ENCODE data around the gene RPS6KB2. TPM values are rescaled to one million over a fixed set of nuclear protein-coding genes. Genes with fewer than 3 reads are reported as not detected.

The RPS6KB2 gene
- total RNA-seq, result 79.3 and 83.1 TPM in 2 replicates

GRCh38 chr11:67428052-67429001 lies at the start of gene RPS6KB2:
TSS of gene RPS6KB2 (plus strand) at chr11:67428494. CDS start at chr11:67428546, 52 bp downstream.
- Mint-ChIP-seq H3K36me3 (ENCODE audit: low read depth) (peaks cover 23% of the 10 kb centered on the region), H3K4me1 (peaks cover 26% of the 10 kb centered on the region), H3K9me3 (no peaks in the 10 kb centered on the region), H3K4me3 (peak within 1 kb of the TSS; percentile 98), H3K27ac (peak within 1 kb of the TSS; percentile 97), H3K27me3 (no peaks in the 10 kb centered on the region)
- intact Hi-C loops (cut with micrococcal nuclease), result loop anchor here (1.0 to 10.0 kb wide), 6 partner anchors 8 to 176 kb away; partner anchors contain the start of genes NDUFV1, POLD4, PPP1CA and TMEM134
- DNase-seq, result peak; percentile 100

- Mint-ChIP-seq H3K36me3 (ENCODE audit: low read depth) (no peaks in the 10 kb centered on the region), H3K4me1 (peaks cover 12% of the 10 kb centered on the region), H3K27ac (no peak overlapping the region)
Observed at GRCh38 chr11:67378544-67378943, 49.8 kb upstream of the RPS6KB2 start.

GRCh38 chr11:67379061-67380058 lies 48.9 kb upstream of the RPS6KB2 start:
- Mint-ChIP-seq H3K27ac (no peak overlapping the region), H3K9me3 (no peaks in the 10 kb centered on the region)

More at GRCh38 chr11:67378544-67378943, 49.8 kb upstream of the RPS6KB2 start:
- no peak for DNase-seq
- Mint-ChIP-seq H3K9me3 (no peaks in the 10 kb centered on the region), H3K27me3 (peaks cover 39% of the 10 kb centered on the region), H3K4me3 (no peak overlapping the region)
- intact Hi-C loops (cut with micrococcal nuclease), result no loop called here

GRCh38 chr11:67381244-67381972 lies 46.9 kb upstream of the RPS6KB2 start:
- Mint-ChIP-seq H3K36me3 (ENCODE audit: low read depth) (no peaks in the 10 kb centered on the region), H3K4me3 (no peak overlapping the region), H3K9me3 (no peaks in the 10 kb centered on the region), H3K27ac (no peak overlapping the region), H3K27me3 (peaks cover 31% of the 10 kb centered on the region), H3K4me1 (peaks cover 2% of the 10 kb centered on the region)
- no peak for DNase-seq
- intact Hi-C loops (cut with micrococcal nuclease), result no loop called here

More at GRCh38 chr11:67379061-67380058, 48.9 kb upstream of the RPS6KB2 start:
- H3K4me1 Mint-ChIP-seq, result peaks cover 7% of the 10 kb centered on the region
- H3K36me3 Mint-ChIP-seq (ENCODE audit: low read depth), result no peaks in the 10 kb centered on the region
- intact Hi-C loops (cut with micrococcal nuclease), result no loop called here
- DNase-seq, result no peak
- H3K4me3 Mint-ChIP-seq, result no peak overlapping the region
- H3K27me3 Mint-ChIP-seq, result peaks cover 35% of the 10 kb centered on the region

- no peaks in the 10 kb centered on the region for H3K9me3 Mint-ChIP-seq
- peaks cover 23% of the 10 kb centered on the region for H3K27me3 Mint-ChIP-seq
- peak; percentile 95 for DNase-seq
- H3K36me3 Mint-ChIP-seq (ENCODE audit: low read depth), result no peaks in the 10 kb centered on the region
- no peak overlapping the region for H3K27ac Mint-ChIP-seq
- H3K4me3 Mint-ChIP-seq, result no peak overlapping the region
- peaks cover 2% of the 10 kb centered on the region for H3K4me1 Mint-ChIP-seq
- intact Hi-C loops (cut with micrococcal nuclease), result loop anchor here (1.0 to 2.0 kb wide), 4 partner anchors 25 to 302 kb away; partner anchors contain the start of gene POLD4
Observed at GRCh38 chr11:67382276-67383136, 45.8 kb upstream of the RPS6KB2 start.

GRCh38 chr11:67384851-67385366 lies 43.4 kb upstream of the RPS6KB2 start:
- Mint-ChIP-seq H3K9me3 (no peaks in the 10 kb centered on the region), H3K27me3 (peaks cover 21% of the 10 kb centered on the region), H3K36me3 (ENCODE audit: low read depth) (no peaks in the 10 kb centered on the region), H3K4me3 (no peak overlapping the region), H3K4me1 (peaks cover 11% of the 10 kb centered on the region), H3K27ac (no peak overlapping the region)
- intact Hi-C loops (cut with micrococcal nuclease), result no loop called here
- DNase-seq, result no peak

- intact Hi-C loops (cut with micrococcal nuclease), result no loop called here
- H3K4me1 Mint-ChIP-seq, result peaks cover 17% of the 10 kb centered on the region
- H3K4me3 Mint-ChIP-seq, result no peak overlapping the region
- H3K9me3 Mint-ChIP-seq, result no peaks in the 10 kb centered on the region
- no peaks in the 10 kb centered on the region for H3K36me3 Mint-ChIP-seq (ENCODE audit: low read depth)
- peaks cover 17% of the 10 kb centered on the region for H3K27me3 Mint-ChIP-seq
- H3K27ac Mint-ChIP-seq, result no peak overlapping the region
- no peak for DNase-seq
Observed at GRCh38 chr11:67387069-67387468, 41.2 kb upstream of the RPS6KB2 start.

GRCh38 chr11:67387518-67387917 lies 40.8 kb upstream of the RPS6KB2 start:
- H3K4me3 Mint-ChIP-seq, result no peak overlapping the region
- intact Hi-C loops (cut with micrococcal nuclease), result no loop called here
- H3K27me3 Mint-ChIP-seq, result peaks cover 14% of the 10 kb centered on the region
- H3K4me1 Mint-ChIP-seq, result peaks cover 17% of the 10 kb centered on the region
- H3K36me3 Mint-ChIP-seq (ENCODE audit: low read depth), result no peaks in the 10 kb centered on the region
- no peaks in the 10 kb centered on the region for H3K9me3 Mint-ChIP-seq
- no peak for DNase-seq
- H3K27ac Mint-ChIP-seq, result no peak overlapping the region

GRCh38 chr11:67389477-67389876 lies 38.8 kb upstream of the RPS6KB2 start:
- H3K27ac Mint-ChIP-seq, result peak overlapping the region; percentile 40
- H3K4me3 Mint-ChIP-seq, result peak overlapping the region; percentile 62
- intact Hi-C loops (cut with micrococcal nuclease), result loop anchor here (1.0 kb wide), 1 partner anchor 117 kb away; no protein-coding TSS in a partner anchor
- H3K4me1 Mint-ChIP-seq, result peaks cover 27% of the 10 kb centered on the region
- peaks cover 10% of the 10 kb centered on the region for H3K27me3 Mint-ChIP-seq
- no peaks in the 10 kb centered on the region for H3K9me3 Mint-ChIP-seq
- peak; percentile 87 for DNase-seq
- peaks cover 8% of the 10 kb centered on the region for H3K36me3 Mint-ChIP-seq (ENCODE audit: low read depth)

GRCh38 chr11:67390947-67391303 lies 37.4 kb upstream of the RPS6KB2 start:
- Mint-ChIP-seq H3K9me3 (no peaks in the 10 kb centered on the region), H3K36me3 (ENCODE audit: low read depth) (peaks cover 9% of the 10 kb centered on the region), H3K4me1 (peaks cover 27% of the 10 kb centered on the region), H3K27ac (peak overlapping the region; percentile 72), H3K27me3 (peaks cover 2% of the 10 kb centered on the region), H3K4me3 (peak overlapping the region; percentile 90)
- no peak for DNase-seq
- intact Hi-C loops (cut with micrococcal nuclease), result no loop called here

- DNase-seq, result peak; percentile 97
- Mint-ChIP-seq H3K9me3 (no peaks in the 10 kb centered on the region), H3K36me3 (ENCODE audit: low read depth) (peaks cover 15% of the 10 kb centered on the region), H3K27ac (peak within 1 kb of the TSS; percentile 80), H3K4me1 (peaks cover 31% of the 10 kb centered on the region), H3K4me3 (peak within 1 kb of the TSS; percentile 90), H3K27me3 (no peaks in the 10 kb centered on the region)
- intact Hi-C loops (cut with micrococcal nuclease), result loop anchor here (1.0 kb wide), 1 partner anchor 10 kb away; the partner anchor contains the start of gene PPP1CA
Observed at GRCh38 chr11:67391304-67392182, 36.8 kb upstream of the RPS6KB2 start, which contains the start of gene RAD9A. TSS of gene RAD9A (plus strand) at chr11:67391986. CDS start at chr11:67392045, 59 bp downstream.

Data from activated CD4-positive, alpha-beta T cell treated with anti-CD3 and anti-CD28 coated beads, Interleukin-2, amount 10 ng/mL, durations not matched to agents 24 days and 14 days (primary cell).